ENCODE results near the gene PRDM2. TPM values are rescaled to one million over a fixed set of nuclear protein-coding genes. Genes with fewer than 3 reads are reported as not detected.

PRDM2 gene
- total and polyA plus RNA-seq, 11 donors = 16.1 to 52.7 (median 36.3) TPM

- Histone ChIP-seq H3K4me1 (no peaks in the 10 kb centered on the region), H3K36me3 (no peaks in the 10 kb centered on the region), H3K9me3 (peaks cover 0 to 5% (median 0%) of the 10 kb centered on the region in 12 donors), H3K27me3 (peaks cover 0 to 30% (median 0%) of the 10 kb centered on the region in 9 donors), H3K4me3 (no peak overlapping the region), H3K27ac (no peak overlapping the region)
- intact Hi-C loops (cut with DNase I) = no loop called here
- DNase-seq (no peak), ATAC-seq (no peak)
- TF ChIP-seq CTCF (IDR thresholded peaks at IDR 0.05) (no peak), POLR2A (IDR thresholded peaks at IDR 0.05) (no peak)
- WGBS, 4 donors = 85 to 90% (median 85%) methylated on average over 6 of the region's 6 CpGs
Observed at GRCh38 chr1:13873032-13873431, 173.0 kb downstream of the PRDM2 start.

Other genes with a start within 250 kb of the PRDM2 start
- gene LRRC38, start 186.2 kb upstream of the PRDM2 start, total RNA-seq = 1 to 10 TPM in 5 of 9 donors, under 1 TPM in 2, not detected in 2; 0.20 to 4.0 (median 1.7) TPM
- 1 to 10 TPM in 1 of 2 donors, under 1 TPM in 1; 0.30 to 4.4 TPM for gene LRRC38, start 186.2 kb upstream of the PRDM2 start, polyA plus RNA-seq
- gene PDPN, start 116.4 kb upstream of the PRDM2 start, total RNA-seq = 10 to 100 TPM in 8 of 9 donors, 1 to 10 TPM in 1; 9.7 to 46.1 (median 21.1) TPM
- 100 to 1,000 TPM in 1 of 2 donors, 1 to 10 TPM in 1; 4.4 to 162 TPM for gene PDPN, start 116.4 kb upstream of the PRDM2 start, polyA plus RNA-seq

Data from heart left ventricle (tissue), 16 donors.